Neural progenitor cell (in vitro differentiated cells): Measurements from ENCODE around the gene RPS6KA5. TPM values are rescaled to one million over a fixed set of nuclear protein-coding genes. Genes with fewer than 3 reads are reported as not detected.

Experiments used
- DNase-seq: peaks from one replicate; pipeline ENCODE4 v3.0.0-alpha.2; 2016; ENCODE audit warnings: low spot score
- H2AFZ ChIP-seq: fragments of 200-600 bp; sonication (generic); replicated peaks from 2 replicates; pipeline ENCODE4 v1.6.1; 2016; ENCODE audit warnings: antibody characterized with exemption
- H3F3A ChIP-seq: fragments of 200-600 bp; sonication (generic); 2 replicates; pipeline ENCODE4 v1.6.1; 2016; ENCODE audit warnings: antibody characterized with exemption, low read depth
- H3K27ac ChIP-seq: fragments of 200-600 bp; sonication (generic); 2 replicates; pipeline ENCODE4 v1.5.1; 2016; ENCODE audit warnings: mild to moderate bottlenecking
- H3K27me3 ChIP-seq: fragments of 200-600 bp; sonication (generic); 2 replicates; pipeline ENCODE4 v1.6.1; 2016; ENCODE audit warnings: mild to moderate bottlenecking, moderate library complexity
- H3K36me3 ChIP-seq: fragments of 200-600 bp; sonication (generic); 2 replicates; pipeline ENCODE4 v1.5.1; 2016
- H3K4me1 ChIP-seq: fragments of 200-600 bp; sonication (generic); 2 replicates; pipeline ENCODE4 v1.6.1; 2016; ENCODE audit warnings: mixed run types
- H3K4me2 ChIP-seq: fragments of 200-600 bp; sonication (generic); 2 replicates; pipeline ENCODE4 v1.6.1; 2016
- H3K4me3 ChIP-seq: fragments of 200-600 bp; sonication (generic); 2 replicates; pipeline ENCODE4 v1.5.1; 2016
- H3K79me2 ChIP-seq: fragments of 200-600 bp; sonication (generic); 2 replicates; pipeline ENCODE4 v1.6.1; 2016; ENCODE audit warnings: low read depth
- H3K9ac ChIP-seq: fragments of 200-600 bp; sonication (generic); 2 replicates; pipeline ENCODE4 v1.6.1; 2016
- H3K9me3 ChIP-seq: fragments of 200-600 bp; sonication (generic); 2 replicates; pipeline ENCODE4 v1.5.1; 2016; ENCODE audit warnings: low read depth
- H4K20me1 ChIP-seq: fragments of 200-600 bp; sonication (generic); 2 replicates; pipeline ENCODE4 v1.6.1; 2016; ENCODE audit warnings: low read depth
- H3K27ac Mint-ChIP-seq: 3 replicates; pipeline ENCODE4 v1.8.0; 2021; ENCODE audit warnings: mixed read lengths
- H3K27me3 Mint-ChIP-seq: 2 replicates; pipeline ENCODE4 v1.8.0; 2022; ENCODE audit warnings: low read depth, mild to moderate bottlenecking, inconsistent platforms, moderate library complexity, mixed read lengths; ENCODE audit not compliant: insufficient read depth
- H3K36me3 Mint-ChIP-seq: 3 replicates; pipeline ENCODE4 v1.8.0; 2021; ENCODE audit warnings: mixed read lengths
- H3K4me1 Mint-ChIP-seq: 3 replicates; pipeline ENCODE4 v1.8.0; 2021; ENCODE audit warnings: mixed read lengths
- H3K4me3 Mint-ChIP-seq: 3 replicates; pipeline ENCODE4 v1.8.0; 2021; ENCODE audit warnings: mild to moderate bottlenecking, moderate library complexity, mixed read lengths
- H3K9me3 Mint-ChIP-seq: 3 replicates; pipeline ENCODE4 v1.8.0; 2020; ENCODE audit warnings: mixed read lengths
- CTCF ChIP-seq: fragments of 200-600 bp; sonication (generic); IDR thresholded peaks from 2 replicates; pipeline ENCODE4 v1.5.1; 2017; ENCODE audit warnings: antibody characterized with exemption, mild to moderate bottlenecking
- EZH2 ChIP-seq: fragments of 200-600 bp; sonication (generic); IDR thresholded peaks from 2 replicates; pipeline ENCODE4 v1.6.1; 2017; ENCODE audit warnings: antibody characterized with exemption, mild to moderate bottlenecking, moderate library complexity
- EZH2phosphoT487 ChIP-seq: fragments of 200-600 bp; sonication (generic); IDR thresholded peaks from 2 replicates; pipeline ENCODE4 v1.6.1; 2017; ENCODE audit warnings: antibody characterized with exemption
- total RNA-seq: library from RNA; depleted of rRNA; stranded (reverse); fragments of >200 nt; gene quantifications from 2 replicates; pipeline ENCODE4 v1.2.3, GENCODE V29; 2015; ENCODE audit warnings: low replicate concordance

RPS6KA5 gene
- total RNA-seq, 1 donor from 2014 or later = 8.3 TPM

GRCh38 chr14:90999299-90999698, 61.1 kb downstream of the RPS6KA5 start:
- no peaks in the 10 kb centered on the region for H3K9me3 Mint-ChIP-seq
- Histone ChIP-seq H3K4me3 (no peak overlapping the region), H3K79me2 (no peaks in the 10 kb centered on the region), H3K4me2 (peak overlapping the region; percentile 24), H3K36me3 (no peaks in the 10 kb centered on the region), H3K9ac (no peak overlapping the region), H3K4me1 (peaks cover 10% of the 10 kb centered on the region), H3K9me3 (no peaks in the 10 kb centered on the region), H3K27me3 (no peaks in the 10 kb centered on the region), H4K20me1 (no peaks in the 10 kb centered on the region), H3F3A (peaks cover 10% of the 10 kb centered on the region), H2AFZ (no peak overlapping the region), H3K27ac (peak overlapping the region; percentile 48)
- H3K4me3 Mint-ChIP-seq = no peak overlapping the region
- H3K27me3 Mint-ChIP-seq = no peaks in the 10 kb centered on the region
- H3K4me1 Mint-ChIP-seq = peaks cover 13% of the 10 kb centered on the region
- H3K36me3 Mint-ChIP-seq = no peaks in the 10 kb centered on the region
- TF ChIP-seq EZH2phosphoT487 (no peak), CTCF (no peak), EZH2 (no peak)
- DNase-seq = peak; percentile 38
- H3K27ac Mint-ChIP-seq = peak overlapping the region; percentile 36

- Histone ChIP-seq H3K9me3 (no peaks in the 10 kb centered on the region), H3K4me2 (no peak overlapping the region), H3F3A (peaks cover 10% of the 10 kb centered on the region), H3K4me1 (peaks cover 10% of the 10 kb centered on the region), H3K4me3 (no peak overlapping the region), H3K79me2 (no peaks in the 10 kb centered on the region), H3K27ac (no peak overlapping the region), H3K36me3 (no peaks in the 10 kb centered on the region), H4K20me1 (no peaks in the 10 kb centered on the region), H2AFZ (no peak overlapping the region), H3K9ac (no peak overlapping the region), H3K27me3 (no peaks in the 10 kb centered on the region)
- no peak overlapping the region for H3K4me3 Mint-ChIP-seq
- TF ChIP-seq EZH2phosphoT487 (no peak), CTCF (no peak), EZH2 (no peak)
- H3K4me1 Mint-ChIP-seq = peaks cover 13% of the 10 kb centered on the region
- no peak for DNase-seq
- no peaks in the 10 kb centered on the region for H3K9me3 Mint-ChIP-seq
- no peak overlapping the region for H3K27ac Mint-ChIP-seq
- H3K27me3 Mint-ChIP-seq = no peaks in the 10 kb centered on the region
- H3K36me3 Mint-ChIP-seq = no peaks in the 10 kb centered on the region
Observed at GRCh38 chr14:90996967-90997366, 63.5 kb downstream of the RPS6KA5 start.

- Histone ChIP-seq H4K20me1 (no peaks in the 10 kb centered on the region), H3K4me1 (peaks cover 10% of the 10 kb centered on the region), H3K36me3 (no peaks in the 10 kb centered on the region), H3K9ac (no peak overlapping the region), H3F3A (peaks cover 10% of the 10 kb centered on the region), H3K9me3 (no peaks in the 10 kb centered on the region), H3K4me2 (no peak overlapping the region), H3K27ac (no peak overlapping the region), H3K4me3 (no peak overlapping the region), H3K27me3 (no peaks in the 10 kb centered on the region), H2AFZ (no peak overlapping the region), H3K79me2 (no peaks in the 10 kb centered on the region)
- DNase-seq = no peak
- Mint-ChIP-seq H3K27ac (no peak overlapping the region), H3K9me3 (no peaks in the 10 kb centered on the region), H3K4me1 (peaks cover 13% of the 10 kb centered on the region), H3K27me3 (no peaks in the 10 kb centered on the region), H3K36me3 (no peaks in the 10 kb centered on the region), H3K4me3 (no peak overlapping the region)
- TF ChIP-seq EZH2 (no peak), EZH2phosphoT487 (no peak), CTCF (no peak)
Observed at GRCh38 chr14:90995785-90996184, 64.7 kb downstream of the RPS6KA5 start.
